GM06990 (cell line): ENCODE data around the gene POC1A.
A peak's percentile ranks its signal among the peaks of the same experiment; 100 is the strongest.

Experiments used
- DNase-seq: peaks from one replicate; pipeline ENCODE4 v3.0.0-alpha.2; 2011; ENCODE audit not compliant: insufficient read length; ENCODE audit errors: extremely low read depth
- H3K27me3 ChIP-seq: replicated peaks from 2 replicates; pipeline ENCODE4 v1.6.0; 2011; ENCODE audit warnings: low read length; ENCODE audit not compliant: control insufficient read depth, insufficient read depth
- H3K36me3 ChIP-seq: 2 replicates; pipeline ENCODE4 v1.5.1; 2011; ENCODE audit warnings: low read length; ENCODE audit not compliant: control insufficient read depth, insufficient read depth
- H3K4me3 ChIP-seq: replicated peaks from 2 replicates; pipeline ENCODE4 v1.5.1; 2011; ENCODE audit warnings: low read depth, mild to moderate bottlenecking, control low read depth, low read length
- CTCF ChIP-seq: IDR thresholded peaks from 2 replicates; pipeline ENCODE4 v1.5.1; 2011; ENCODE audit warnings: low read length, control low read depth, mild to moderate bottlenecking, inconsistent platforms; ENCODE audit not compliant: insufficient read depth, poor library complexity, severe bottlenecking

POC1A gene

DNA sequence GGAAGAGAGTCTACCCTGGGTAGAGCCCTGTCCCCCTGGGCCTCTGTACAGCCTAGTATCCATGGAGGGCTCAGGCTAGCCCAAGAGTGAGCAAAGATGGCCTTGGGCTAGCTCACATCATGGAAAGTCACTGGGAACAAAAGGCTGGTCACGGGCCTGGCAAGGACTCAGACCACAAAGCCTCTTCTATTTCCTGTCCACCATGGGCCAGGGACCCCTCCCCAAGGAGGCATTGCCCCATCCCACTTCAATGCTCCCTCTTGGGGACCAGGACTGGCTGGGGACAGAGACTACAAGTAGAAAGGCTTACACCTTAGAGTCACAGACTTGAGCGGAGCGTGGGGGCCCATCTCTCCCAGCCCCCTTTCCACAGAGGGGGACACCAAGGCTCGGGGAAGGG is 114.8 kb downstream of the POC1A start:
- DNase-seq = no peak
- H3K27me3 ChIP-seq = no peaks in the 10 kb centered on the region

DNA sequence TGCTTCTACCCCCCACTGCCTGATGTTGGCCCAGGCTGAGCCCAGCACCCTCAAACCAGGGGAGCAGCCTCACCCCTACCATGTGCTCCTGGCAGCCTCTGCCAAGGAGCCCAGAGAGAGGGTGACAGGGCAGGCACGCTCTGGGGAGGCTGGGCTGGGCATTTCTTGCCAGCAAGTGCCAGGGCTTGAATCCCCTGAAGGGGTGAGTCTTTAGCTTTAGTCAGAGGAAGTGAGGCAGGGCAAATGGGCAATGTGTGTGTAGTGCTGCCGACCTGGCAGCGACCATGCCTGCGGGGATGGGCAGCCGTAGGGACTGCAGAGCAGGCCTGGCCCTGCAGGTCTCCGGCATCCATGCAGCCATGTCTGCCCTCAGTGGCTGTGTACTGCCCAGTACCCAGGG is 116.0 kb downstream of the POC1A start:
- H3K36me3 ChIP-seq = no peaks in the 10 kb centered on the region
- H3K27me3 ChIP-seq = no peaks in the 10 kb centered on the region
- DNase-seq = no peak
- no peak for TF ChIP-seq CTCF
- H3K4me3 ChIP-seq = no peak overlapping the region

More for the DNA sequence above, 114.8 kb downstream of the POC1A start:
- H3K4me3 ChIP-seq = no peak overlapping the region
- H3K36me3 ChIP-seq = no peaks in the 10 kb centered on the region
- TF ChIP-seq CTCF = no peak

DNA sequence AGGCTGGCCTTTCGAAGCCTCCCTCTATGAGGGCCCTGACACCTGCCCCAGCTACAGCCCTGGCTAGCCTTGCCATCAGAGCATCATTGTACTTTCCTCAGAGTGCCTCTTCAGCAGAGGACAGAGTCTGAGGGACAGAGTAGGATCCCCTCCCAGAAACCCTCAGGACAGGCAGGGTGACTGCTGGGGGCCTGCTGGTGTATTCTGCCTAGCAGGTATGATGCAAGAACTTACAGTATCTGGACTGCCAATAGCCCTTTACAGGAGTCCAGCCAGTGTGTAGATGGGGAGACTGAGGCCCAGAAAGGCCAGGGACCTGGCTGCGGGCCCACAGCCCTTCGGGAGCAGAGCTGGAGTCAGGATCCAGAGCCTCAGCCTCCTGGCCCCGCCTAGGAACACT is 116.9 kb downstream of the POC1A start:
- no peak overlapping the region for H3K4me3 ChIP-seq
- no peak for DNase-seq
- no peak for TF ChIP-seq CTCF
- H3K27me3 ChIP-seq = no peaks in the 10 kb centered on the region
- no peaks in the 10 kb centered on the region for H3K36me3 ChIP-seq

- DNase-seq = no peak
- no peak for TF ChIP-seq CTCF
- Histone ChIP-seq H3K36me3 (no peaks in the 10 kb centered on the region), H3K4me3 (no peak overlapping the region), H3K27me3 (no peaks in the 10 kb centered on the region)
Measured at GRCh38 chr3:52036829-52037228, 117.4 kb downstream of the POC1A start.

GRCh38 chr3:52036222-52036694 is 118.0 kb downstream of the POC1A start:
- TF ChIP-seq CTCF = no peak
- Histone ChIP-seq H3K36me3 (no peaks in the 10 kb centered on the region), H3K27me3 (no peaks in the 10 kb centered on the region), H3K4me3 (no peak overlapping the region)
- peak; percentile 46 for DNase-seq

DNA sequence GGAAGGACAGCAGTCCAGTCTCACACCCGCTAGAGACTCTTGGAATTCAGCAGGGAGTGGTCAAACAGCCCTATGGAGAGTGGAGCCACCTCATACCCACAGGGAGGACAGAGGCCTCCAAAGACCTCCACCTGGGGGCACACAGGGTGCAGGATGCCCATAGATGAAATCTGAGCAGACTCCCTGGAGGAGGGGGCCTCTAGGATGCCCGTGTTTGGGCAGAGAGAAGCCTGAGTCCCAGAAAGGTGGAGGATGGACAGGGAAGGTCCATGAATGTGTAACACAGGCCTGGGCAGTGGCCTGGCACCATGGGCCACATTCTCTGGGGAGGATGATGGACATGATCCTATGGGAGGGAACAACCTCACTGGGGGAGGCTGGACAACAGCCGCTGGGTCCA is 119.6 kb downstream of the POC1A start:
- no peak for TF ChIP-seq CTCF
- H3K27me3 ChIP-seq = no peaks in the 10 kb centered on the region
- H3K36me3 ChIP-seq = no peaks in the 10 kb centered on the region
- no peak for DNase-seq
- no peak overlapping the region for H3K4me3 ChIP-seq
